HG03066 (cell line): ENCODE data around the gene MED15.
"Not testable (repeated sequence)": the region's sequence is repeated elsewhere in the genome, so short reads cannot be mapped to it uniquely, and the experiment has no call there.

ENCODE experiments used
- ATAC-seq: cut with Tn5 transposase; IDR thresholded peaks from one replicate; pipeline ENCODE4 v1.9.1; 2021; ENCODE audit warnings: low read depth; ENCODE audit not compliant: unreplicated experiment

Gene MED15

DNA sequence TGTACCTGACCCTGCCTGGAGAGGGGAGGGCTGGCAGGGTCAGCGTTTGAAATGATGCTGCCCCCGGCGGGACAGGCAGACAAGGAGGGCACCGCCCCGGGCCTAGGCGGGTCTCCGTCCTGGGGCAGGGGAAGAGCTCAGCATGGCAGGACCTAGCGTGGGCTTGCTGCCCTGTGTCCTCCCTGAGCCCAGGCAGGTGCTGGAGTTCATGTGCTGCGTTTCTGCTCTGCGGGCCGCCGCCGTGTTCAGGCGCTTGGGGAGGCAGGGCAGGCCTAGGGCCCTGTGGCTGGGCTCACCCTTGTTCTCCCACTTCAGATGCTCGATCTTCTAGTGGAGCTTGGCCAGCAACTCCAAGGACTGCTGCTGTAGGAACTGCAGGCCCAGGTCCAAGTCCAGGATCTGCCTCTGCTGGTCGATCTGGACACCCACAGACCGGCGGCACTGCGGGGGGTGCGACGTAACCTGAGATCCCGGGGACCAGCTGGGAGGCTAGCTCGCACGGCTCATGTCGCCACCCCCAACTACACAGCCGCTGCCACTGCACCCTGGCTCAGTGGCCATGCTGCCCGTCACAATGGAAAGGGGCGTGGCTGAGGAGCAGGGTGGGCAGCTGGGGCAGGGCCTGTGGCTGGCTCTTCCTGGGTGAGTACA lies 84.4 kb downstream of the MED15 start:
- ATAC-seq: no peak

DNA sequence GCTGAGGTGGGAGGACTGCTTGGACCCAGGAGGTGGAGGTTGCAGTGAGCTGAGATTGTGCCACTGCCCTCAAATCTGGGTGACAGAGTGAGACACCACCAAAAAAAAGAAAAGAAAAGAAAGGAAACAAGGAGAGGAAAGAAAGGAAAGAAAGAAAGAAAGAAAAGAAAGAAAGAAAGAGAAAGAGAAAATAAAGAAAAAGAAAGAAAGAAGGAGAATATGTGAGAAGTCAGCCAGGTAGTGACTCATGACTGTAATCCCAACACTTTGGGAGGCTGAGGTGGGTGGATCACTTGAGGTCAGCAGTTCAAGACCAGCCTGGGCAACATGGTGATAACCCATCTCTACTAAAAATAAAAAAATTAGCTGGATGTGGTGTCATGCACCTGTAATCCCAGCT lies 86.6 kb downstream of the MED15 start:
- ATAC-seq: not testable (repeated sequence)

DNA sequence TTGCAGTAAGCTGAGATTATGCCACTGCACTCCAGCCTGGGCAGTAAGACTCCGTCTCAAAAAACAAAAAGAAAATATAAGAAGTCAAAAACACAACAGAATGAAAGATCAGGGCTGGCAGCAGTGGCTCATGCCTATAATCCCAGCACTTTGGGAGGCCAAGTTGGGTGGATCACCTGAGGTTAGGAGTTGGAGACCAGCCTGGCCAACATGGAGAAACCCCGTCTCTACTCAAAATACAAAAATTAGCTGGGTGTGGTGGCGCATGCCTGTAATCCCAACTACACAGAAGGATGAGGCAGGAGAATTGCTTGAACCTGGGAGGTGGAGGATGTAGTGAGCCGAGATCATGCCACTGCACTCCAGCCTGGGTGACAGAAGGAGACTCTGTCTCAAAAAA lies 87.1 kb downstream of the MED15 start:
- ATAC-seq: not testable (repeated sequence)

DNA sequence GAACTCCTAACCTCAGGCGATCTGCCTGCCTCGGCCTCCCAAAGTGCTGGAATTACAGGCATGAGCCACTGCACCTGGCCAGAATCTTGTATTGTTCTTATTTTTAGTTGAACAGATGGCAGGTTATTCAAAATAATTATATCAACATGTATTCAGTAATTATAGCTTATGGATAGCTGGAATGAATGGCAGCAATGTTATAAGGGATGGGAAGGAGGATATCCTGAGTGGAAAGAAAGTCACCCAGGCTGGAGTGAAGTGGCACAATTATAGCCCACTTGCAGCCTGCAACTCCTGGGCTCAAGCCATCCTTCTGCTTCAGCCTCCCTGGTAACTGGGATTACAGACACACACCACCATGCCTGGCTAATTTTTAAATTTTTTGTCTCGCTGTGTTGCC lies 88.1 kb downstream of the MED15 start:
- ATAC-seq: no peak

DNA sequence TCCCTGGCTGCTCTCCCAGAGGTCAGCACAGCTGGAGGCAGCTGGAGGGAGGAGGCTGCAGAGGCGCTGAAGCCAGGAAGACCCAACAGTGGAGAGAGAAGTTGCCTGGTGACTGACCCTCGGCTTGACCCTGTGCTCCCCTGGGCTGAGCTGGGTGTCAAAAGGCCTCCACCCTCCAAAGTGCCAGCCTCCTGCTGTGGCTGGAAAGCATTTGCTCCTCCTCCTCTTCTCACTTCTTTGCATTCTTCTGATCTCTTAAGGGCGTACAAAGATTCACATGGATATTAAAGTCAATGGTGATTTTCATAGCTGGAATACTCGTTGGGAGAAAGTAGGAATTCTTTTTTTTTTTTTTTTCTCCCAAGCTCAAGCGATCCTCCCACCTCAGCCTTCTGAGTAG lies 91.7 kb downstream of the MED15 start:
- no peak for ATAC-seq

DNA sequence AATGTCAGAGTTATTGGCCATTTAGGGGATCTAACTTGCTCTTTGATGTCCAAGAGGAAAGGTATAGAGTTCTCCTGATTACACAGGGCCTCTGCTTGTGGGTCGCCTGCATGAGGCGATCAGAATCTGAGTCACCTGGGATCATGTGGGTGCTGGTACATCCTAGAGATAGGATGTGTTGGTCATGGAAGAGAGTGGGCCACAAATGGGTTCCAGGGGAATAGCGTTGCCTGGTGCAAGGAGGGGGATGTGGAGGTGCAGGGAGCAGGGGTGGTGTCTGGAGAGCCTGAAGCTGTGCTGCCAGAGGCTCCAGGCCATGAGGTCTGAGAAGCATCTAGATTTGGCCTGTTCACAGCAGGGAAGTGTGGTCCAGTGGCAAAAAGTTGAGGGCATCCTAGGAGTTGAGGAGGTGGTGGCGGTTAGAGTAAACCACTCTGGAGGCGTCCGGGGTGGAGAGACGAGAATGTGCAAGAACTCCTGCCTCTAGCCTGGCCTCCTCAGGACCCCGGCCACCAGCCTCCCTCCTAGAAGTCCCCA lies 92.8 kb downstream of the MED15 start:
- ATAC-seq: no peak

DNA sequence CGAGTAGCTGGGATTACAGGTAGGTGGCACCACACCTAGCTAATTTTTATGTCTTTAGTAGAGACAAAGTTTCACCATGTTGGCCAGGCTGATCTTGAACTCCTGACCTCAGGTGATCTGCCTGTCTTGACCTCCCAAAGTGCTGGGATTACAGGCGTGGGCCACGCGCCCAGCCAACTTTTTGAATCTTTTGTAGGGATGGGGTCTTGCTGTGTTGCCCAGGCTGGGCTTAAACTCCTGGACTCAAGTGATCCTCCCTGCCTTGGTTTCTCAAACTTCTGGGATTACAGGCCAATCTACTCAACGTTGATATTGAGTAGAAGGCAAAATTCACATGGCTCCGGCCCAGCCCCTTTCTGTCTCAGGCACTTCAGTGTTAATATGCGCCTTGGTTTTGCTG lies 93.9 kb downstream of the MED15 start:
- ATAC-seq: no peak

DNA sequence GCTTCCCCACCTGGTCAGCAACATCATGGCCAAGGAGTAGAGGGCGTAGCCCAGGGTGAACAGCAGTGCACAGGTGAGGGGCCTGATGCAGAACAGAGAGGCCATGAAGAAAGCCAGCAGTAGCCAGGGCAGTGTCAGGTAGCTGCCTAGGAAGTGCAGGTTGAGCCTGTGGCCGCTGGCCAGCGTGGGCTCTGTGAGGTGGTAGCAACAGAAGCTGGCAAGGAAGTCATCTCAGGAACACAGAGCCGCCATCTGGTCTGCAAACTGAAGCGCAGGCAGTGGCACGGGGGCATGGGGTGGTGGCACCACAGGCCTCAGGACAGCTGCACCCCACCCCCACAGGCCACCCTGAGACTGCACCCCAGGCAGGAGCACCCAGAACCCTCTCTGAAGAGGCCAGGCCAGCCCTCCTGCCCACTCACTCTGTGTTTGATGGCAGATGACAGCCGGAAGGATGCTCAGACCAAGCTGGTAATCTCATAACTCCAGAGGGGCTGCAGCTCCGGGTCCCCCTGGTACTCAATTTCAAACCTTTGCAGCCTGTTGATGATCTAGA lies 95.3 kb downstream of the MED15 start:
- no peak for ATAC-seq

DNA sequence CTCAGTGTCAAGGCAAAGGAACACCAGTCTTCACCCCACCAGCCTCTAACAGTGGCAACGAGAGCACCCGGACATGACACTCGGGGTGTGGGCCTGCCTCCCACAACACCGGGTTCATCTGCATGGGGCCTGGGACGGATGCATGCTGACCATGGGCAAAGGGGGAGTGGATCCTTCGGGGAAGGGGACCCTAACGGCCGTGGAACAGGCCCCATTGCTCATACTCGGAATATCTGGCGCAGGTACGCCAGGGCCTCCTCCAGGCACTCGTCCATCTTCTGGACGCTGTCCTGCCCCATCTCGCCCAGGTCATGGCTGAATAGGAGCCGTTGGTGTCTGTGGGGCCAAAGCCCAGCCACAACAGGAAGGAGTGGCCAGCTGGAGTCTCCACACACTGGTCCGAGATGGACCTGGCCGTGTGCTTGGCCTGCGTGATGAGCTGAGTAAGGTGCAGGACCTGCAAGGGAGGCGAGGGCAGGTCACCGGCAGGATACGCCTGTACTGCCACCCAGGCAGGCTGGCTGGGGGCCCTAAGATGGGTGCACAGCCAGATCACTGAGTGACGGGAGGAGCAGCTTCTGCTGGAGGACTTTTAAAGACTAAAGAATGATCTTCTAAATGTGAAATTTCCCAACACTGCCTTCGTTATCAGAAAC lies 96.8 kb downstream of the MED15 start:
- ATAC-seq: no peak

DNA sequence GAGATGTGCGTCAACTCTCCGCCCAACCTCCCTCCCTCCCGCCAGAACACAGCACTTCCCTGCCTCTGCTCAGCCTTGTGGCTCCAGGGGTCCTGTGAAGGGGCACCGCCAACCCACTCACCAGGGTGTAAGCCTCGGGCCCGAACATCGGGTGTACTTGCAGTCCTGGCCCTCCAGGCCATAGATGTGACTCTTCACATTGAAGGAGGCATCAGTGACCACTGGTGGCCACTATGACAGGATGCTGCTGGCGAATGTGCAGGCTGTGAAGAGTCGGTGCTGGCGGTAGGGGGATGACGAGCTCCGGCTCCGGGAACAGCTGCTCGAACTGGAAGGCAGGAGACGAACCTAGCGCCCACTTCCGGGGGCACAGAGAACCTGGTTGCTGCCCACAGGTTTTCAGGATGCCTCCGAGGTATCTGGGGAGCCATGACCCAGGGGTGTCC lies 97.4 kb downstream of the MED15 start:
- ATAC-seq: no peak

DNA sequence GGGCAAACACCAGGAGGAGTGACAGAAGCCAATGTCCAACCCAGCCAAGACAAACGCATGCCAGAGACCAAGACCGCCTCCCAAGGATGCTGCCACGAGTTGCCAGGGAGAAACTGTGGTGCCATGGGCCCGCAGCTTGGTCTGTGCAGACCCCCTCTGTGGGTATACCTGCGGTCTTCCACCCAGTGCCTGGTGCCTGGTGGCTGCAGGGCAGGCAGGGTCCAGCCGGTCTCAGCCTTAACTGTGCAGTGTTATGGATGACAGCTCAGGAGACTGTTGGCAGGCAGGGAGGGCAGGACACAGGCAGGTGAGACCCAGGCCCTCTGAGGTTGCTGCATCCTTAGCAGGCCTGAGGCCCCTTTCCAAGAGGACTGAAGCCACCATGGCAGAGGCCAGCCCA lies 97.9 kb downstream of the MED15 start:
- ATAC-seq: no peak

DNA sequence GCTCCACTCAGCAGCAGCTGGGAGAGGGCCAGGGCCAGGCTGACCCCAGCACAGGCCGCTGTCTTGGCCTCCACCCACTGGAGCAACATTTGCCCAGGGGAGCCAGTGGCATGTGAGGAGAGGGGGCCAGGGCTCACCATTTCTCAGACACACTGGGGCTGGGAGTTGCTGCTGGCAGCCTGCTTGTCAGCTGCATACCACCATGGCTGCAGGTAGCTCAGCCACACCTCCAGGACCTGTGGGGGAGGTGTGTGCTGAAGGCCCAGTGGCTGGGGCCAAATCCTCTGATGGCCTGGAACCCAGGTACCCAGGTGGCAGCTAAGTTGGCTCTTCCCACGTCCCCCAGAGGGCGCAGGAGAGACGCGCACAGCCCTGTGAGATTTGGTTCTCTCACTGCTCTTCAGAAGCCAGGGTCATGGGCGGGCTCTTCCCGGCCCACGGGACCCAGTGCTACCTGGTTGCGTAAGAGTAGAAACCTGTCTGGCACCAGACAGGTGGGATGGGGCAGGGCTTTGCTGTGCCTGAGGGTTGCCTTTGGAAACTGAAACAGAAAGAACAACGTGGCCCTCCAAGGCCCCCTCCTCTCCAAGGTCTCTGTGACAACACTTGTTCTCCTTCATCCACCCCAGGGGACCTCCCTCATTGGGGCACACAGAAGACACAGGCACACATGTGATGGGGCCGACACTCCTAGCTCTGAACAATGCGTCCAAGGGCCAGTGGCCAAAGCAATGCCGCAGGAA lies 98.8 kb downstream of the MED15 start:
- ATAC-seq: no peak

DNA sequence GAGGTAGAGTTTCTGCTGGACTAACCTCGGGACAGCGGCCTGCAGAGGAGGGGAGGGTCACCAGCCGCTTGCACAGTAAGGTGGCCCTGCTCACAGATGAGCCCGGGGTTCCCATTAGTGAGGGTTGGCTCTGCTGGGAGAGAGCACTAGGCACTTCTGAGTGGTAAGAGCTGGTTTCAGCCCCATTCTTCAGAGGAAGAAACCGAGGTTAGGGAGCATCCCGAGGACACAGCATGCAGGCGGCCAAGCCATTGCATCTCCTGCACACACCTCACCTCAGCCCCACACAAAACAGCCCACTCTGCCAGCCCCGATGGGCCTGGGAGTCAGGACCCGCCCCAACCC lies 99.3 kb downstream of the MED15 start:
- ATAC-seq: no peak

DNA sequence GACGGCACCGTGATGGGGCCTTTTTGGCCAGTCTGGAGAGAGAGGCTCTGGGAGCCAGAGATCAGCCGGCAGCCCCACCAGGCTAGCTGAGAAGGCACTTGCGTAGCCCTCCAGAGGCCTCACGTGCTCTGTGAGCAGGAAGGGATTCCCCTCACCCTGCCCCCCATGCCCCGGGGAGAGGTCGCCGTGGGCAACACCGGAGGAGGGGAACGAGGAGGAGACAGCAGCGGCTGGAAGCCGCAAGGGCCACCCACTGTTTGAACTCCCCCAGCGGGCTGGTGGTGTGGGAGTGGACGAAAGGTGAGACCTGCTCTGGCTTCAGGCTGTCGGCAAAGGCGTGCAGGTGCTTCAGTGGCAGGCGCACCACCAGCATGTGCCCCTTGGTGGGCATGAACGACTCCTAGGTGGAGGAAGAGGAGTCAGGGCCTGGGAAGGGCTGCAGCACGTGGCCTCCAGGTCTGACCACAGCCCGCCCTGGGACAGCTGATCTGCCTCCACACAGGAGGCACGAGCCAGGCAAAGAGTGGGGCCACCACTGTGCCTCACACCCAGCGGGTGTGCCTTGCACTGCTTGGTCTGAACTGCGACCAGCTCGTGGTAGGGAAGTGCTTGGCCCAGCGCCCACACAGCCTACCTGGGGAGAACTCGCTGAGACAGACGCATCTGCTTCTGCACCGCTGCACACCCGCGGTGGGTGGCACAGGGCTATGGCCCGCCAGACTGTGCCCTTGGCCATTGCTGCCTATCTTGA lies 99.9 kb downstream of the MED15 start:
- no peak for ATAC-seq

DNA sequence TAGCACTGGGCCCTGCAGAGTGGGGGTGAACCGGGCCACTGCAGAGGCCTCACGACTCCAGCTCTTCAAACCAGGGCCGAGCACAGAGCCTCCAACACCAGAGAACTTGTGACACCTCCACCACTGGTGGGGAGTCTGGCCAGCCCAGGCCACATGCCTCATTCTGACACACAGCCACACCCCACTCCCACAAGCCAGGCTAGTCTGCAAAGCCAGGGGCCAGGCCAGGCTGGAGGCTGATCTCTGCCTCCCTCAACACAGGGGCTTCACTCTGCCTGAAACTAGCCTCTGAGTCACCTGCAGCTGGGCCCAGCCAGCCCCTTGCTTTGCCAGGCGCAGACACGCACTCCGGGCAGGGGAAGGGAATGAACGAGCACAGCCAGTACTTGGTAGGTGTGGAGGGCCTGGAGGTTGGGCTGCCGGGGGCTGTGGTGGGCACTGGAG lies 102.9 kb downstream of the MED15 start:
- no peak for ATAC-seq

DNA sequence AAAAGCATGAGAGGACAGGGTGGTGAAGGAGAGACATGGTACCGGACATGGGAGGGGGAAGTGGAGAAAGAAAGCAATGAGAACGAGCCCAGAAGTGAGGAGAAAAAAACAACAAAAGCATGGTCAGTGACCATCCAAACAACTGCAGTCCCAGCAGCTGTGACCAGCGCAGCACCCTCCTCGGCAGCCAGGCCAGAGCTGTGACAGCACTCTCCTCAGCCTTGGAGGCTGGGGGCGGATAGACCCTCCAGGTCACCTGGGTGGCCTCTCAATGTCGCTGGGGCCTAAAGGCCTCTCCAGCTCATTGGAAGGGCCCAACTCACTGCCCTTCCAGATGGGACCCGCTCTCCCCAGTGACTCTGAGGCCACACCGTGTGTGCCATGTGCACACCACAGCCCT lies 103.3 kb downstream of the MED15 start:
- ATAC-seq: no peak

DNA sequence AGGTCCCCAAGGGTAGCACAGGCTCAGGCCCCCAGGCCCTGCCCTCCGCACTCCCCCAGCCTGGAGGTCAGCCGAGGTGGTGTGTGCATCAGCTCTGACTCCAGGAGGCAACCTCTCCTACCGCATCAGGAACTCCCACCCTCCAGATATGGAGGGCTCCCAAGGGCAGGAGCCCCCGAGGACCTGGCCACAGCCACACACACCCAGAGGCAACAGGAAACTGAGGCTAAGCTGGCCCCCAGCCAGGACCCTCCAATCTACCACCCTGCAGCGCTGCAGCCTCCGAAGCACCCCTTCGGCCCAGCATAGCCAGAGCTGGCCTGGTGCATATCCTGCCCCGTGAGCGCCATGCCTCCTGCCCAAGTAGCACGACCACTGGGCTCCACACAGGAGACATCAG lies 104.0 kb downstream of the MED15 start:
- no peak for ATAC-seq

DNA sequence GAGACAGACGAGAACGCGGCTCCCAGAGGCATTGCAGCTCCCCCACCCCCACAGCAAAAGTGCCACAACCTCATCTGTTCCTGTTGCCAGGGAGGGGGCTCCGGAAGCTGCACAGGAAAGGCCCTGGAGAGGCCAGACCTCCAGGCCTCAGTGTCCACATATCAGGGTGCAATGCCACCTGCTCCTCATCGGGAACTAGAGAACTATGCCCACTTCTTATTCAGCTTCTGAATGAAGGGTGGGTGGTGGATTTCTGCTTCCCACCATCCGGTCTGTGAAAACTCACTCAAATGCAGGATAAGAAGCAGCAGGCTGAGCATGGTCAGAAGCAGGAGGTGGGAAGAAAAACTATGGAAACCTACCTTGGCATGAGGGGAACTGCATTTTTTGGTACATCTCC lies 105.9 kb downstream of the MED15 start:
- no peak for ATAC-seq

DNA sequence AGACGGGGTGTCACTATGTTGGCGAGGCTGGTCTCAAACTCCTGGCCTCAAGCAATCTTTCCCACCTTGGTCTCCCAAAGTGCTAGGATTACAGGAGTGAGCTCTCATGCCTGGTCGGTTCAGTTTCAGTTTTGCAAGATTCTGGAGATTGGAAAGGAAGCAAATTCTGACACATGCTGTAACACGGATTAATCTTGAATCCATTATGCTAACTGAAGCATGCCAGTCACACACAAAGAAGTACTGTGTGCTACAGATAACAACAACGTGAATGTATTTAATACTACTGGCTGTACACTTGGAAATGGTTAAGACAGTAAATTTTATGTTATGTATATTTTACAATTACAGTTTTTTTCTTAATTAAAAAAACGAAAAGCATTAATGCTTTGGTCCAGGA lies 107.6 kb downstream of the MED15 start:
- ATAC-seq: no peak

DNA sequence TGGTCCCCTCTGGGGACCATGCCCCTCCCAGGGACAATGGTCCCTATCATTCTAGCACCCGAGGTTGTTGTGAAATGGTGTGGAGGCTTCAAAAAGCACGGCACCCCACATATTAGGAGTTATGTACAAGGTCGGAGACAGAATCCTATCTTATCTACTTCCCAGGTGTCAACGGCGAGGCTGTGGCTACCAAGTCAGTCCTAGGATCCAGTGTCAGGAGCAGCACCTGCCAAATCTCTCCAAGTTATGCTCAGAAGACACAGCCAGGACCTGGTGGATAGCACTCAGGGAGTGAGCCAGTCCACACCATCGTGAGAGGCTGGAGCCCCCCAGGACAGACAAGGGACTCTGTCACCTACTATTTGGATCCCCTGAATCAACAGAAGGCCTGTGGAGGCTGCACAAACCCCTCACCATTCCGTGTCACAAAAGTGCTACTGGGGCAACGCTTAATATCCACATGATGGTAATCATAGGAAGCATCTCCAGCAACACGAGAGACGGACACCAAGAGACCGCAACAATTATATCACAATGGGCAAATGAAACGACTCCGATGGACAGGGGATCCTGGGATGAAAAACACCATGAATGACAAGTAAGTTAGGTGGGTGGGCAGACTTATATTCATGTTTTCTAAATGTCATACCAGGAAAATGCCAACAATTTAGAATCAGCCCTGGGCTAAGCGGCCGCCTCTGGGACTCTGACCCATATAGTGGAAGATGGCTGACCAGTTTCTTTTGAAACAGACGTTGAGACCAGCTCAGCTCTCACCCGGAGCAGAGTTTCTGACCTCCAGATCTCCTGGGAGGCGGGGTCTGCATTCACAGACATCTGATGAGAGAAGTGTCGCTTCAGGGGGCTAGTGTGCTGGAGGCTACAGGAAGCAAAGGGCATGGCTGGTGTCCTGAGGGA lies 108.4 kb downstream of the MED15 start:
- ATAC-seq: no peak
